Measurements from ENCODE around the gene PPP1R2.

- TF ChIP-seq CTCF (IDR thresholded peaks at IDR 0.05), result no peak
- no peak for TF ChIP-seq POLR2A (IDR thresholded peaks at IDR 0.05)
Measured at GRCh38 chr3:195466251-195466650, 76.9 kb downstream of the PPP1R2 start.

All from transverse colon (tissue), 3 donors.